H1 (cell line): ENCODE results near the gene NUDT2. TPM values are rescaled to one million over a fixed set of nuclear protein-coding genes. Genes with fewer than 3 reads are reported as not detected.

Experiments
- GABPA ChIP-seq: IDR thresholded peaks from 2 replicates; pipeline ENCODE4 v1.6.1; 2011; ENCODE audit warnings: mild to moderate bottlenecking, low read length, moderate library complexity, borderline replicate concordance; ENCODE audit not compliant: insufficient read depth
- KDM1A ChIP-seq: fragments of 200-600, 300-600 bp; sonication (generic); IDR thresholded peaks from 2 replicates; pipeline ENCODE4 v1.7.1; 2016; ENCODE audit warnings: mild to moderate bottlenecking, low read length, borderline replicate concordance
- KDM5A ChIP-seq: fragments of 200-600 bp; IDR thresholded peaks from 2 replicates; pipeline ENCODE4 v1.7.1; 2012; ENCODE audit warnings: mild to moderate bottlenecking, low read length, inconsistent platforms, mixed read lengths
- MAFK ChIP-seq: IDR thresholded peaks from 2 replicates; pipeline ENCODE4 v1.6.1; 2012; ENCODE audit warnings: low read depth, mild to moderate bottlenecking, improper control_type of control experiment, low read length
- SIX5 ChIP-seq: IDR thresholded peaks from 2 replicates; pipeline ENCODE4 v1.6.1; 2011; ENCODE audit warnings: mild to moderate bottlenecking, low read depth, low read length
- SP1 ChIP-seq: IDR thresholded peaks from 2 replicates; pipeline ENCODE4 v1.6.1; 2011; ENCODE audit warnings: low read depth, low read length
- polyA plus RNA-seq, 7 experiments: library from polyadenylated mRNA; depleted of rRNA in 3 of 7; stranded (reverse) in 5 of 7; unstranded in 2 of 7; fragments of >200 nt in 5 of 7; fragments of 200-250 nt in 2 of 7; gene quantifications; 1 replicate in 5 of 7; 2 replicates in 1 of 7; 4 replicates in 1 of 7; pipeline versions ENCODE4 v1.2.1 to v1.2.3, GENCODE V29; 2011 to 2013; ENCODE audit warnings: missing spikeins in 2 of 7, mixed read lengths in 2 of 7
- total RNA-seq: library from RNA; stranded (reverse); fragmentation: NEBNext Ultra II Directional; extraction: Animal tissue kit (Norgen Biotek cat#: 25700); gene quantifications from 2 replicates; pipeline ENCODE4 v1.2.1, GENCODE V29; 2021
- TF ChIP-seq, protein P1 (sequence below): IDR thresholded peaks from 2 replicates; pipeline ENCODE4 v1.6.1; 2012; ENCODE audit warnings: low read length, inconsistent platforms

Gene NUDT2
- total and polyA plus RNA-seq, 2 of the 8 experiments (the other 6 are each of a cell fraction or from before 2014, with no cell fraction given) = 16.7 to 23.7 TPM

DNA sequence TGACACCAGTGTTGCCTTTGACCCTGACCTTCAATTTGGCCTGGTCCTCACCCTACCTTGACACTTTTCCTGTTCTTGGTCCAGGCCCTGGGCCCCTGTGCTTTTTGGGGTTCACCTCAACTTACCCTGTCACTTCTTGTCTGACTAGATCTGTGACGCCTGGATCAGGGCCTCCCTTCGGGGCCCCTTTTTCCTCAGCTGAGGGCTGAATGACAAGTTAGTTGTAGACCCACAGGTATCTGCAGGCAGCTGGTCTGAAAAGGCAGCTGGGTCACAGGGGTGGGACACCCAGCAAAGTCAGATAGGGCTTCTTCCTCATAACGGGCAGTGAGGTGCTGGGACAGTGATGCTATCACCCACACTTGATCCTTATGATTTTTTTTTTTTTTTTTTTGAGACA is 57.3 kb downstream of the NUDT2 start (continued):
- TF ChIP-seq, protein P1, sequence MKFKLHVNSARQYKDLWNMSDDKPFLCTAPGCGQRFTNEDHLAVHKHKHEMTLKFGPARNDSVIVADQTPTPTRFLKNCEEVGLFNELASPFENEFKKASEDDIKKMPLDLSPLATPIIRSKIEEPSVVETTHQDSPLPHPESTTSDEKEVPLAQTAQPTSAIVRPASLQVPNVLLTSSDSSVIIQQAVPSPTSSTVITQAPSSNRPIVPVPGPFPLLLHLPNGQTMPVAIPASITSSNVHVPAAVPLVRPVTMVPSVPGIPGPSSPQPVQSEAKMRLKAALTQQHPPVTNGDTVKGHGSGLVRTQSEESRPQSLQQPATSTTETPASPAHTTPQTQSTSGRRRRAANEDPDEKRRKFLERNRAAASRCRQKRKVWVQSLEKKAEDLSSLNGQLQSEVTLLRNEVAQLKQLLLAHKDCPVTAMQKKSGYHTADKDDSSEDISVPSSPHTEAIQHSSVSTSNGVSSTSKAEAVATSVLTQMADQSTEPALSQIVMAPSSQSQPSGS = no peak
- TF ChIP-seq KDM1A = no peak
- no peak for TF ChIP-seq GABPA
- no peak for TF ChIP-seq KDM5A
- TF ChIP-seq MAFK = no peak
- no peak for TF ChIP-seq SP1
- TF ChIP-seq SIX5 = no peak
